GM06990 (cell line): ENCODE measurements around the gene TMEM81.

Experiments used
- DNase-seq: peaks from one replicate; pipeline ENCODE4 v3.0.0-alpha.2; 2011; ENCODE audit not compliant: insufficient read length; ENCODE audit errors: extremely low read depth
- H3K27me3 ChIP-seq: replicated peaks from 2 replicates; pipeline ENCODE4 v1.6.0; 2011; ENCODE audit warnings: low read length; ENCODE audit not compliant: control insufficient read depth, insufficient read depth
- H3K36me3 ChIP-seq: 2 replicates; pipeline ENCODE4 v1.5.1; 2011; ENCODE audit warnings: low read length; ENCODE audit not compliant: control insufficient read depth, insufficient read depth
- H3K4me3 ChIP-seq: replicated peaks from 2 replicates; pipeline ENCODE4 v1.5.1; 2011; ENCODE audit warnings: low read depth, mild to moderate bottlenecking, control low read depth, low read length
- TF ChIP-seq, protein P1 (sequence below): IDR thresholded peaks from 2 replicates; pipeline ENCODE4 v1.5.1; 2011; ENCODE audit warnings: low read length, control low read depth, mild to moderate bottlenecking, inconsistent platforms; ENCODE audit not compliant: insufficient read depth, poor library complexity, severe bottlenecking

TMEM81 gene

DNA sequence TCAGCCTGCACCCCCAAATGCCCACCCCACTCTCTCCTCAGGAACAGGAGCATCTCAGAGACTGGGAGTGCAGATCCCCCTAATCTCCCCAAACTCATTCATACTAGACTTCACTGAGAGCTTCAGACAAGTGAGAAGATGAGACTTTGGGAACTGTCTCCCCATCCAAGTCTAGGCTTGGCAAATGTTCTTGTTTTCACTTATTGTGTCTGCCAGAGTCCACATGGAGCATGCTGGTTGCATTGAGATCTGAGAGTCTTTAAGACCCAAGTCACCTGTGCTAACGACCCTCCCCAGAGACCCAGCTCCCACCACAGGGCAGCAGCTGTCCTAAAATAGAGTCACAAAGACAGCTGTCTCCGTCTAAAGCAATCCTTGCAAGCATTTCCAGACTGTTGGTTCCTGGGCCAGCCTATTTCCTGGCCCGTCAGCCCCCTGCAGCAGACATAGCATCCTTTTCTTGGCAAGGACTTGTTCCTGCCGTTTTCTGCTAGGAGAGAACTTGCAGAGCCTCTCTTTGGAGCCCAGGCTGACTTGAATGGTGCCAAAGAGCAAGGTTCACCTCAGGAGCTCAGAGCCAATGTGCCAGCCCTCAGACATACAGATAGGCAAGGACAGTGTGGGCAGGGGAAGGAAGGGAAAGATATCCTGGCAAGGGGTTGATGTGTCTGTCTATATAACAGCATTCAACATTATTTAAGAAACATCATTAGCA lies 43.1 kb downstream of the TMEM81 start:
- DNase-seq = no peak
- Histone ChIP-seq H3K27me3 (peaks cover 3% of the 10 kb centered on the region), H3K36me3 (no peaks in the 10 kb centered on the region), H3K4me3 (no peak overlapping the region)
- TF ChIP-seq, protein P1, sequence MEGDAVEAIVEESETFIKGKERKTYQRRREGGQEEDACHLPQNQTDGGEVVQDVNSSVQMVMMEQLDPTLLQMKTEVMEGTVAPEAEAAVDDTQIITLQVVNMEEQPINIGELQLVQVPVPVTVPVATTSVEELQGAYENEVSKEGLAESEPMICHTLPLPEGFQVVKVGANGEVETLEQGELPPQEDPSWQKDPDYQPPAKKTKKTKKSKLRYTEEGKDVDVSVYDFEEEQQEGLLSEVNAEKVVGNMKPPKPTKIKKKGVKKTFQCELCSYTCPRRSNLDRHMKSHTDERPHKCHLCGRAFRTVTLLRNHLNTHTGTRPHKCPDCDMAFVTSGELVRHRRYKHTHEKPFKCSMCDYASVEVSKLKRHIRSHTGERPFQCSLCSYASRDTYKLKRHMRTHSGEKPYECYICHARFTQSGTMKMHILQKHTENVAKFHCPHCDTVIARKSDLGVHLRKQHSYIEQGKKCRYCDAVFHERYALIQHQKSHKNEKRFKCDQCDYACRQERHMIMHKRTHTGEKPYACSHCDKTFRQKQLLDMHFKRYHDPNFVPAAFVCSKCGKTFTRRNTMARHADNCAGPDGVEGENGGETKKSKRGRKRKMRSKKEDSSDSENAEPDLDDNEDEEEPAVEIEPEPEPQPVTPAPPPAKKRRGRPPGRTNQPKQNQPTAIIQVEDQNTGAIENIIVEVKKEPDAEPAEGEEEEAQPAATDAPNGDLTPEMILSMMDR = no peak

DNA sequence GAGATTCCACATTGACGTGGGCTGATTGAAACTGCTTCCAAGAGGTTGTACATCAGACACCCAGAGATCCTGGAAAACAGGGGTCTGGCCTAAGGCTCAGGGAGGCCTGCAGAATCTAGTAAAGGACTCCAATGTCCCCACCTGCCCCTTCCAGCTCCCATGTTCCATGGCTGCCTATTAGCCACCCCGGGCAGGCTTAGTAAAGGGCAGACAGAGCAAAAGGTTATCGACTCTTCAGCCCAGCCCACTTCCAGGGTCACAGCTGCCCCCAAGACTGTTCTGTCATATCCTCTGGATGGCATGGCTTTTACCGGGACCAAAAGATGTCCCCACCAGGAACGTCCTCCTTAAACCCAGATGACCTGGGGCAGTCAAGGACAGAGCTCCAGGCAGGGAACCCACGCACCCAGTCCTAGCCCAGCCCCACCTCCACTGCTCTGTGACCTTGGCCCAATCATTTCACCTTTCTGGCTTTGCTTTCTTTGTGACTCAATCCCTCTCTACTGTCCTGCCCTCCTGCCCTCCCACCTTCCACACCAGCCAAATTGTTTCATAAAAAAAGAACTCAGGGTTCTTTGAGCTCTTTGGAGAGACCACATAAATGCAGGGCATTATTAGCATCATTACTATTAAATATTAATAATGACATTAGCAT lies 46.0 kb downstream of the TMEM81 start:
- no peak for DNase-seq
- no peaks in the 10 kb centered on the region for H3K36me3 ChIP-seq
- TF ChIP-seq, protein P1 = no peak
- H3K27me3 ChIP-seq = peaks cover 2% of the 10 kb centered on the region; the same call in 1 of the 2 replicates
- no peak overlapping the region for H3K4me3 ChIP-seq

DNA sequence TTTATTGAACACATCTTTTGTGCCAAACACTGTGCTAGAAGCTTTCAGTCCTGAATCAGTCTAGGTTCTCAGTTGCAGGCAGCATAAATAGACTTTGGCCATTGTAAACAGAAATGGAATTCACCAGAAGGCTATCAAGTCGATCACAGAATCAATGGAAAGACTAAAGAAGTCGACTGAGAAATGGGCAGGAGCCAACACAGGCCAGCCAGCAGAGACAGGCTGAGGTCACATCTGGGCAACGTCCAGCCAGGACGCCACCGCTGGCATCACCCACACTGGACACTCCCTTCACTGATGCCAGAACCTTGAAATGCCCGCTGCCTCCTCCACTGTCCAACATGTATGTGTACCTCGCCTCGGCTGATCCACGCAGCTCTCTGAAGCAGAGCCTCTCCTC lies 46.7 kb downstream of the TMEM81 start:
- Histone ChIP-seq H3K27me3 (peaks cover 2% of the 10 kb centered on the region; the same call in 1 of the 2 replicates), H3K36me3 (no peaks in the 10 kb centered on the region)
- DNase-seq = no peak

More for the DNA sequence above, 46.7 kb downstream of the TMEM81 start:
- TF ChIP-seq, protein P1 = no peak
- no peak overlapping the region for H3K4me3 ChIP-seq
